GM18519 (cell line): Measurements from ENCODE around the gene WDR33.

Experiments
- ATAC-seq: cut with Tn5 transposase; IDR thresholded peaks from one replicate; pipeline ENCODE4 v1.9.1; 2021; ENCODE audit warnings: mild to moderate bottlenecking, moderate library complexity; ENCODE audit not compliant: unreplicated experiment, low FRiP score

WDR33 gene

DNA sequence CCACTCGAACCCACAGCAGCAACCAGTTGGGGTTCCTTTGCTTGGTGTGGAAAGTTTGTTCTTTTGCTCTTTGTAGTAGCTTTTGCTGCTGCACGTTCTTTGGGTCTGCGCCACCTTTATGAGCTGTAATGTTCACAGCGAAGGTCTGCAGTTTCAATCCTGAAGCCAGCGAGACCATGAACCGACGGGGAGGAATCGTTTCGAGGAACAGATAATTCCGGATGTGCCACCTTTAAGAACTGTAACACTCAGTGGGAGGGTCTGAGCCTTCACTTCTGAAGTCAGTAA lies 150.7 kb downstream of the WDR33 start:
- ATAC-seq = no peak

DNA sequence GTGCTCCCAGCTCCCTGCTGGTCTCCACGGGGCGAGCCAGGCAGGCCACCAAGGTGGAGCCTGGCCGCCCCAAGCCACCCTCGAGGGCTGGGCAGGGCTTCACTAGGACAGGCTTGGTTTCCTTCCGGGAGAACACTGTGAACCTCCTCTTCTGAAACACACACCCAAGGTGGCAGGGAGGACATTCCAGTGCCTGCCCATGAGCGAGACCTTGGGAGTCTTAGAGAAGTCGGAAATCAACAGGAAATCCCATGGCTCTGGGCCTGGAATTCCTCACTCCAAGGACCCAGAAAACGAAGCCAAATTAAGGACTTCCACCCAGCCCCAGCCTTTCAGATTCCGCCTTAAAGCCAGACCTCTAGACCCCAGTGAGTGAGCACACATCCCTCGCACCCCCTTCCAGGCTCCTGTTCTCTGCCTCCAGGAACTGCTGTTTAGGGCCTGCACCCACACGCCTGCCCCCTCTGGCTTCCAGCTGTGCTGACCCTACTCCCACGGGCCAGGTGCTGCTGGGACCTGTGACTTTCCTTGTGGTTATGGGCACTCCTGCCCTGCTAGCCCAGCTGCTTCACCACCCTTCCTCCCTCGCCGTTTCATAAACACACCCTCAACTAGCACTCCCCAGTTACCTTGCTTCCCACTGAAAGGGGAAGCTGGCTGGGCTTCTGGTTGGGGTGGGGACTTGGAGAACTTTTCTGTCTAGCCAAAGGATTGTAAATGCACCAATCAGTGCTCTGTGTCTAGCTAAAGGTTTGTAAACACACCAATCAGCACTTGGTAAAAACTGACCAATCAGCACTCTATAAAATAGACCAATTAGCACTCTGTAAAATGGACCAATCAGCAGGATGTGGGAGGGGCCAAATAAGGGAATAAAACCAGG lies 151.3 kb downstream of the WDR33 start:
- no peak for ATAC-seq

- ATAC-seq = no peak
Measured at GRCh38 chr2:127658641-127659407, 152.1 kb downstream of the WDR33 start.

DNA sequence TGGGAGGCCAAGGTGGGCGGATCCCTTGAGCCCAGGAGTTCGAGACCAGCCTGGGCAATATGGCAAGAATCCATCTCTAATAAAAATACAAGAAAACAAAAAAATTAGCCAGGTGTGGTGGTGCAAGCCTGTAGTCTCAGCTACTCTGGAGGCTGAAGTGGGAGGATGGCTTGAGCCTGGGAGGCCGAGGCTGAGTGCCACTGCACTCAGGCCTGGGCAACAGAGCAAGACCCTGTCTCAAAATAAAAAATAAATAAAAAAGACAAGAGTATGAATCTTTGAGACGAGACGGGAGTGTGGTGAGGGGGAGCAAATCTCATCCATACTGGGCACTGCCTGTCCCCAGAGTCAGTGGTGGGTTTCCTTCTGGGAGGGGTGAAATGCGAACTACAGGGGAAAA lies 152.8 kb downstream of the WDR33 start:
- no peak for ATAC-seq

DNA sequence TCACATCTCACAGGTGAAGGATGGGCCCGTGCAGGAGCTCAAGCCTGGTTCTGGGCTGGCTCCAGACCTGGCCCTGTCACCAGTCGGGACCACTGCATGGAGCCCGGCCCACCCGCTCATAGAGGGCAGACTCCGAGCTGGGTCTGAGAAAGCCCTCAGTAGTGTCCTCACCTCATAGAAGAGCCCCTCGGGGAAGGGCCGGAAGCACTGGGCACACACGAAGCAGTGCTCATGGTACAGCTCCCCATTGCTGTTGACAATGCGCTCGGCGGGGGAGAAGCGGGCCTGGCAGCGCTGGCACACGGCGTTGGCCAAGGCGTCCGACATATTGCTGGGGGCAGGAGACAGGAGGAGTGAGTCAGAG lies 153.8 kb downstream of the WDR33 start:
- no peak for ATAC-seq

DNA sequence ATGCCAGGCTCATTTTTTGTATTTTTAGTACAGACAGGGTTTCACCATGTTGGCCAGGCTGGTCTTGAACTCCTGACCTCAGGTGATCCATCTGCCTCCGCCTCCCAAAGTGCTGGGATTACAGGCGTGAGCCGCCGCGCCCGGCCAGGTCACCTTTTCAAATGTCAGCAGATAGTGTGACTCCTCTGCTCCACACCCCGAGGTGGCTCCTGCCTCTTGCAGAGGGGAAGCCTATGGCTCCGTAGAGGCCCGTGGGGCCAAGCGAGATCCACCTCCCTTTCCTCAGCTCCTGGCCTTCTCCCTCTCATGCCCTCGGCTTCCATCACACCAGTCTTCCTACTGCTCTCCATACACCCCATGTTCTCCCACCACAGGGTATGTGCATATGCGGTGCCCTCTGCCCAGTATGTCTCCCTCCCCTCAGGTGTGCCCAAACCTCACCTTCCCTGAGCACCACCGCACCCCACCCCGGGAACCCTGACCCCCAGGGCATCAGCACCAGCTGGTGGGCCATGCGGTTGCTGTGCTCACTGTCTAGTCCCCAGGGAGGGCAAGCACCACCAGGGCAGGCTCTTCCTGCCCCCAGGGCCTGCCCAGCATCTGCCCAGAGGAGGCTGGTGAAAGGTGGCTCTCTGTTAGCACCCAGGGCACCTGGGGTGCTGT lies 154.3 kb downstream of the WDR33 start:
- no peak for ATAC-seq

- ATAC-seq = no peak
Measured at GRCh38 chr2:127655209-127656073, 155.5 kb downstream of the WDR33 start.

GRCh38 chr2:127654838-127655175 lies 156.2 kb downstream of the WDR33 start:
- ATAC-seq = no peak

DNA sequence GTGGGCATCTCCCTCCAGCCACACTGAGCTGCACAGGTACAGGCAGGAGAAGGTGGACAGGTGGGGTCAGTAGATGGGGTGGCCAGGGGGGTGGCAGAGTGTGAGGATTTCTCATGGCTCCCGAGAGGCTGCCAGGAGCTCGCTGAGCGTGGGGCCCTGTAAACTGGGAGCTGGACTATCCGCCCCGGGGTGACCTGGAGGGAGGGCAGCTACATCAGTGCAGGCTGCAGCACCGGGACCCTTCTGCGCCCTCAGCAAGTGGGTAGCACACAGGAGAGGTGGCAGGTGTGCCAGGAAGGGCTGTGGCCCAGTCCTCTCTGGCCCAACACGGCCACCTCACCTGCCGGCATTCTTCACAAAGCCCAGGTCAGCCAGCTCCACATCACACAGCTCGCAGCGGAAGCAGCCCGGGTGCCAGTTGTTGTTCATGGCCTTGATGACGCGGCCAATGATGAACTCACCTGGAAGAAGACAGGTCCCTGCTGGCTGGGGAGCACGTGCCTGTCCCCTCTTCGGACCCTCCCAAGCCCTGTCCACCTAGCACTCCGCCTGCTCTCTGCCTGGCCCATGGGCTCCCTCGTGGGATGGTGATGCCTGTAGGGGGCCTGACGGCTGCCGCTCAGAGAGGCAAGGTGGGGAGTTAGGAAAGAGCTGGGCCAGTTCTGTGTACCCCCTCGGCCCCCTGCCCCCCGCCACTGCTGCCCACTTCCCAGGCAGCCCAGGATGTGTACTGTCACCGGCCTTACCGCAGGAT lies 156.7 kb downstream of the WDR33 start:
- no peak for ATAC-seq

DNA sequence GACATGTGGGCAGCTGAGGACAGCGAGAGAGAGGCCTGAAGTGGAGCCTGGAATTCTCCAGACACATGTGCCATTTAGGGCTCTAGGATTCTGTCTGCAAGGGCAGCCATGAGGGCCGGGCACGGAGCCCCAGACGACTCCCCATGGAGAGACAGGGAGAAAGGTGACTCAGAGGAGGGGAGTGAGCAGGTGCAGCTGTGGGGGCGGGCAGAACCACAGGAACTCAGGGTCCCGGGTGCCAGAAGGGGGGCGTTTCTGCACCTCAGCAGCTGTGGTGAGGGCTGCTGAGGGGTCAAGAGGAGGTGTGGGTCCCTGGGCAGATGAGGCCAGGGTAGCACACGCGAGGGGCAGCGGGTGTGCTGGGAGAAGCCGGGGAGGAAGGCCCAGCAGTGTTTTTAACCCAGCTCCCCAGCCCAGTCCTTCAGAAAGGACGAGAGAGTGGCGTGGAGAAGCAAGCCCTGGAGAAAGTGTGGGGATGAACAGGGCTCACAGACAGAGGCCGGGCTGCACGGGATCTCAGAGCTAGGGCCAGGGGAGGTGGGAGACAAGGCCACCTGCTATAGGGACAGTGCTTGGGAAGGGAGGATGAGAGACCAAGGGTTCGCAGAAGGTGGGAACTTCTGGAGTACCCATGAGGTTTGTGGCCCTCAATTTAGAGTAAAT lies 157.4 kb downstream of the WDR33 start:
- ATAC-seq = no peak

- ATAC-seq = no peak
Measured at GRCh38 chr2:127652786-127653357, 158.1 kb downstream of the WDR33 start.

- ATAC-seq = no peak
Measured at GRCh38 chr2:127651971-127652550, 158.9 kb downstream of the WDR33 start.

- no peak for ATAC-seq
Measured at GRCh38 chr2:127651381-127651809, 159.6 kb downstream of the WDR33 start.
